GM12874 (cell line): ENCODE results near the gene GATB.

Source experiments
- TF ChIP-seq, protein P1 (sequence below): IDR thresholded peaks from 2 replicates; pipeline ENCODE4 v1.5.1; 2011; ENCODE audit warnings: low read depth, mild to moderate bottlenecking, control low read depth, low read length, moderate library complexity; ENCODE audit not compliant: insufficient read depth

The GATB gene, protein sequence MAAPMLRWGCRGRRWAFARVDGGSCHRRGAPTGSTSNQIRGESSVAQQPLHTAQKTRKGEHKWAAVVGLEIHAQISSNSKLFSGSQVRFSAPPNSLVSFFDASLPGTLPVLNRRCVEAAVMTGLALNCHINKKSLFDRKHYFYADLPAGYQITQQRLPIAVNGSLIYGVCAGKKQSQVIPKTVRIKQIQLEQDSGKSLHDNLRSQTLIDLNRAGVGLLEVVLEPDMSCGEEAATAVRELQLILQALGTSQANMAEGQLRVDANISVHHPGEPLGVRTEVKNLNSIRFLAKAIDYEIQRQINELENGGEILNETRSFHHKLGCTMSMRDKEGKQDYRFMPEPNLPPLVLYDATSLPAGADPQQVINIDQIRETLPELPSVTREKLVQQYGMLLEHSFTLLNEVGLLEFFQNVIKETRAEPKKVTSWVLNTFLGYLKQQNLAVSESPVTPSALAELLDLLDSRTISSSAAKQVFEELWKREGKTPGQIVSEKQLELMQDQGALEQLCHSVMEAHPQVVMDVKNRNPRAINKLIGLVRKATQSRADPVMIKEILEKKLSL

DNA sequence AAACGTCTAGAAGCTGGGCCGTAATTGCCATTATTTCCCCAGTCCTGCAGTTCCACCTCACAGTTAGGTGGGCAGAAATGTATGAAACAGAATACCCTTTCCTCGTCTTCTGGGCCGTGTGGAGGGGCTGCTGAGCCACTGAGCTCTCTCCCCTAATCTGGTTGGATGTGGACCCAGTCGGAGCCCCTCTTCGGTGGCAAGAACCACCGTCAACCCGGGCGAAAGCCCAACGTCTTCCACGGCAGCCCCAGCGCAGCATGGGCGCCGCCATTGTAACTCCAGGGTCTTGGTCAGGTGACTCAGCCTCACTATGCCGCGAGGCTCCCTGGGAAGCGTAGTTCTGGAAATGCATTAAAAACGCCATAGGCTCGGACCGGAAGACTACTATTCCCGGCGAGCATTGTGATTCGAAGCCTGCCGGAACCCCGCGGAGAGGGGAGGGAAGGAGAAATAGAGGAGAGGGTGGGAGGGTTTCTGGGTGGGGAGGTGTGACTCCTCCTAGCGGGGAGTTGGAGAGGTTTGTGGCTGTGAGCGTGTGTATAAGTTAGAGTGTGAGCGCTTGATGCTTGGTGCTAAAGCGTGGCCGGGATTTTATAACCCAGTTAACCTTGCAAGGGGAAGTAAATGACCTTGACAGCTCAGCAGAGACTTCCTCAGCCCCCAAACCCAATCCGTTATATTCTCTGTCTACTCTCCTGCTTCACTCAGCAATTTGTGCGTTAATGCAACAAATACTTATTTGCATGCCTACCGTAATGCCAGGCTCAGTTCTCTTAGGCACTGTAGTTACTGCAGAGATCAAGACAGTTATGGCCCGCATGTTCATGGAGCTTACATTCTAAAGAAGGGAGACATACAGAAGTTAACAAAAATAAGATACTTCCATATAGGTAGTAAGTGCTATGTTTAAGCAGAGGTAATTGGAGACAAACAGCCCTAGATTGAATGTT, at the start of gene GATB:
GATB (minus strand) TSS at position 296 of the 950 bp plus-strand sequence; CDS start at position 271, 25 bp downstream.
- TF ChIP-seq, protein P1, sequence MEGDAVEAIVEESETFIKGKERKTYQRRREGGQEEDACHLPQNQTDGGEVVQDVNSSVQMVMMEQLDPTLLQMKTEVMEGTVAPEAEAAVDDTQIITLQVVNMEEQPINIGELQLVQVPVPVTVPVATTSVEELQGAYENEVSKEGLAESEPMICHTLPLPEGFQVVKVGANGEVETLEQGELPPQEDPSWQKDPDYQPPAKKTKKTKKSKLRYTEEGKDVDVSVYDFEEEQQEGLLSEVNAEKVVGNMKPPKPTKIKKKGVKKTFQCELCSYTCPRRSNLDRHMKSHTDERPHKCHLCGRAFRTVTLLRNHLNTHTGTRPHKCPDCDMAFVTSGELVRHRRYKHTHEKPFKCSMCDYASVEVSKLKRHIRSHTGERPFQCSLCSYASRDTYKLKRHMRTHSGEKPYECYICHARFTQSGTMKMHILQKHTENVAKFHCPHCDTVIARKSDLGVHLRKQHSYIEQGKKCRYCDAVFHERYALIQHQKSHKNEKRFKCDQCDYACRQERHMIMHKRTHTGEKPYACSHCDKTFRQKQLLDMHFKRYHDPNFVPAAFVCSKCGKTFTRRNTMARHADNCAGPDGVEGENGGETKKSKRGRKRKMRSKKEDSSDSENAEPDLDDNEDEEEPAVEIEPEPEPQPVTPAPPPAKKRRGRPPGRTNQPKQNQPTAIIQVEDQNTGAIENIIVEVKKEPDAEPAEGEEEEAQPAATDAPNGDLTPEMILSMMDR: peak; percentile 67

DNA sequence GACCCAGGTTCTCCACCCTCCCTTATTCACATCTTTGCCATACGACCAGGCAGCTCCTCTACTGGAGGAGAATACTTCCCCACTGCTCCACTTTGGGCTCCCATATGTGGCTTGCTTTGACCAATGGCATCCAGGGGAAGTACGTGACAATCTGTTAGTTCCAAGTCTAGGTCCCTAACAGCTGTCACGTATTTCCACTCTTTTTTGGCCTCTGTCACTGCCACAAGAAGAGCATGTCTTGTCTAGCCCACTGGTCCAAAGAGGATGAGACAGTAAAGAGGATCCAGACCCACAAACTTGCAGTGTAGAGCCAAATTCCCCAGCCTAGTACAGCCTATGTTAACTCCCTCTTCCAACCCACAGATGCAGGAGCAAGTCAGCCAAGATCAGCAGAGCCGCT, 49.7 kb upstream of the GATB start:
- TF ChIP-seq, protein P1: no peak

- TF ChIP-seq, protein P1: no peak
These were observed 48.9 kb upstream of the GATB start for GRCh38 chr4:151809716-151810115.

DNA sequence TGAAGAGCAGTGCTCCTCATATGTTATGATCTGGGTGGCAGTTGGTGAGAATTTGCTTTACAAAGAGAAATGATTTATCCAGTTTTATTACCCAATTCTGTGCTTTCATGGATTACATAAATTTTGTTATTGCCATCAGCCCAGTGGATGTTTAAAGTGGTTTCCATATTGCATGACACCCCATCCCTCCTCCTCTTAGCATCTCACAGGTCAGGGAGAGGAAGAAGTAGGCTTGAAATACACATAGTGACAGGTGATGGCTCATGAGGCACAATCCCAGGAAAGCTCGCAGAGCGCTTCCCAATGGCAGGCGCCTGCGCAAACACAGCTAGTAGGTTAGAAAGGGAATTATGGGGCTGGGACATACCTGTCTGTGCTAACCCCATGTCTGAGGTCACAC, 47.7 kb upstream of the GATB start:
- TF ChIP-seq, protein P1: no peak

- TF ChIP-seq, protein P1: no peak
These were observed 47.3 kb upstream of the GATB start for GRCh38 chr4:151808120-151808529.

- TF ChIP-seq, protein P1: no peak
These were observed 46.4 kb upstream of the GATB start for GRCh38 chr4:151807220-151807619.

DNA sequence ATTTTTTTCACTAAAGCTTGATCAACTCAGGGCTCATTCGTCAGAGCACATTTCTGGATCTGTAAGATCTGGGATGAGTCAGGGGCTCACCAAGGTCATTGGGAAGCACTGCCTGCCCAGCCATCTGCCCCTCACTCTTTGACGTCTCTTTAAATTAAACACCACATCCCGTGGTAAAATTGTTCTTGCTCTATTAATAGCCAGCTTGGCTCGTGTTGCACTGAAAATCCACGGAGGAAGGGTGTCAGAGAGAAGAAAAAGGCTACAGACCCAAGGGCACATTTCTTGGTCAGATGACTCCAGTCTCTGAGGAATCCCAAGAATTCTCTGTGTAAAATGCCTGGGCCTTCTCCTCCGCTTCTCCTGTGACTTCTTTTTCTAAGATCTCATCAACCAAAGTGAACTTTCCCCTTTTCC, 45.7 kb upstream of the GATB start:
- TF ChIP-seq, protein P1: no peak
